Suppressor macrophage treated with lipopolysaccharide for 4 hours (primary cell): ENCODE measurements around the gene OPN4.

Experiments used
- DNase-seq: peaks from one replicate; pipeline ENCODE4 v3.0.0-alpha.2; 2020

OPN4 gene

GRCh38 chr10:86647773-86648703 lies 6.3 kb upstream of the OPN4 start:
- DNase-seq: no peak

- no peak for DNase-seq
Measured at GRCh38 chr10:86648704-86649427, 5.5 kb upstream of the OPN4 start.

GRCh38 chr10:86649471-86650150 lies 4.7 kb upstream of the OPN4 start:
- DNase-seq: no peak

DNA sequence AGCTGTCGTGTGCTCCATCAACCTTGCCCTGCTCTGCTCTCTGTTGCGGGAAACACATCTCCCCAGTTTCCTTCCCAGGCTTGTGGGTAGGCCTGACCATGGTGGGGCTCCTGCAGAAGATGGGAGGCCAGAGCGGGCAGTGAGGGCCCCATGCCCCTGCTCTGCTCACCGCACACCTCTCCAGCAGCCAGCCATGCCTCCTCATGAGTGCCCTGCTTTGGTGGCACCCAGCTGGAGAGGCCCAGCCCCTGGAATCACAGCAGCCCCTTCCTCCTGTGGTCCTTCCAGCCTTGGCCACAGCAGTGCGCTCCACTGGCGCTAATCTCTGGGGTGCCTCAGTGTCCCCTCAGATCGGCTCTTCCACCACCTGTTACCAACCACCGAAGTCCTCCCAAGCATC lies 4.2 kb upstream of the OPN4 start:
- DNase-seq: no peak

GRCh38 chr10:86651021-86651471 lies 3.3 kb upstream of the OPN4 start:
- no peak for DNase-seq

- no peak for DNase-seq
Measured at GRCh38 chr10:86651631-86652331, 2.6 kb upstream of the OPN4 start.

DNA sequence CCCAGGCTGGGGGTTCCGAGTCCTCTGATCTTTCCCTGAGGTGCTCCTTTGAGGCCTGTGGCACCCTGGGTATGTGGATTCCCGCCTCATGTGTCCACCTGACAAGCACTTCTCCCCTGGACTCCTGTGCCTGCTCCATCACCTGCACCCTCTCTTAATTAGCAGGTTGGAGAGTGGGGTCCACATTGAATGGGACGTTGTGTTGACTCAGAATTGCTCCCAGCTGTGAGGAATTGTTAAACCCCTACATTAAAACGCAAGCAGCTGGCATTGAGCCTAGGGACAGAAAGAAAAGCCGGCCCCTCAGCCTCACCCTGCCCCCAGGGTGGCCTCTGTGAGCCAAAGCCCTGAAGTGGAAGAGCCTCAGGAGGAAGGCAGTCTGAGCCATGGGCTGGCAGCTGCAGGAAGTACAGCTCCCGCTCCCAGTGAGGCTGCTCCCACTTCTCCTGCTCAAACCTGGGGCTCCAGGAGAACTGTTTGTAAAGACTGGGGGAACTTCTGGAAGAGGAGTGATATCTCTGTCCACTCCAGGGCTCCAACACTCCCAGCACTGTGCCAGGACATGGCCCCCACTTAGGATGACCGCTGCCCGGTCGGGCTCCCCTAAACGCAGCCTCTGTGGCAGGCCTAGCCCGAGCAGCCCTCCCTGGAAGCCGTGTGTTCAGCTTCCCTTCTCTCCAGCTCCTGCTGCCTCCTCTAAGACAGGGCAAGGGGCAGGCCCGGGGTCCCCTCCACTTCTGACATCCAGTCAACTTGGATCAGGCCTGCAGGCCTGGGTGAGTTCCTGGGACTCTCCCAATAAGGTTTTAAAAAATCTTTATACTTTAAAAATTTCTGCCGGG lies 1.8 kb upstream of the OPN4 start:
- no peak for DNase-seq

DNA sequence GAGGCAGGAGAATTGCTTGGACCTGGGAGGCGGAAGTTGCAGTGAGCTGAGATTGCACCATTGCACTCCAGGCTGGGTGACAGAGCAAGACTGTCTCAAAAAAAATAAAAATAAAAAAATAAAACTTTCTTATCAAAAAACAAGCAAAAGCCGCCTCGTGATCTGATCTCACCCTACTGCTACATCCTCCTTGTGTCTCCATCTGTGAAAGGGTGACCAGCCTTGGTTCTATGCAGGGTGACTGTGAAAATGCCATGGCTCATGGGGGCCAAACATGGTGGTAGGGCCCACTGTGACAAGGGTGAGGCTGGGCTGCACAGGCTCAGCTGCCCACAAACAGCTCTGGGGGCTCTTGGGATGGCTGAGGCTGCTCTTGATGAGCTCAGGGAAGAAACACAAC lies 968 bp upstream of the OPN4 start:
- DNase-seq: no peak

- DNase-seq: no peak
Measured at GRCh38 chr10:86653987-86654386, 360 bp upstream of the OPN4 start.

DNA sequence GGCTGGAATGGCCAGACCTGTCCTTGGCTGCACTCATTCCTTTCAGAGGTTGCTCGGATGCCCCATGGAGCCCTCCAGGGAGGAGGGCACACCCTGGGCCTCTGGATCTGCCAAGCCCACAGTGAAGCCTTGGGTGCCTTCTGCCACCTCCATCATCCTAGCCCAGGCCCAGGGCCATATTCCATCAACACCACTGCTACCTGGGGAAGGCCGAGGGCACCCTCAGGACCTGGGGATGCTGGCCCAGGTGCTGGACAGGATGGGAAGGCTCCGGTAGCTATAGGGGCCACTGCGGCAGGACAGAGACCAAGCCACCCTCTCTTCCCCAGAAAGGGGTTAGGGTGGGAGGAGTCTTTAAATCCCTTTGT lies 810 bp downstream of the OPN4 start:
- no peak for DNase-seq

DNA sequence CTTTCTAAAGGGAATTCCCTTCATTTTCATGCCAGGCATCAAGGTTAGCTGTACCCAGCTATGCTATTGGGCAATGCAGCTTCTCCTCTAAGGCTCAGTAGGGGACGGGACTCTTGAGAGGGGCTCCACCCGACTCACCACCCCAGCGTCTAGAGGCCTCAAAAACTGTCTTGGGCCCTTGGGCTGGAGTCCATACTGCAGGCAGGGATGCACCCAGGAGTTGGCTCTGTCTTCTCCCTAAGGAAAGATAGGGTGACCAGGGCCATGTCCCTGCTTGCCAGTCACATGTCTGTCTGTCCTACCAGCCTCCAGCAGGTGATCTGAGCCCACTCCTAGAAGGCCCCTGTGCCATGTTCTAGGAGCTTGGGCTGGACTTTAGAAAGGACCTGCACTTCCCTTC lies 1.2 kb downstream of the OPN4 start:
- no peak for DNase-seq

- no peak for DNase-seq
Measured at GRCh38 chr10:86657011-86657395, 2.7 kb downstream of the OPN4 start.

- no peak for DNase-seq
Measured at GRCh38 chr10:86657396-86658011, 3.2 kb downstream of the OPN4 start.

- DNase-seq: no peak
Measured at GRCh38 chr10:86658261-86658741, 4.0 kb downstream of the OPN4 start.

DNA sequence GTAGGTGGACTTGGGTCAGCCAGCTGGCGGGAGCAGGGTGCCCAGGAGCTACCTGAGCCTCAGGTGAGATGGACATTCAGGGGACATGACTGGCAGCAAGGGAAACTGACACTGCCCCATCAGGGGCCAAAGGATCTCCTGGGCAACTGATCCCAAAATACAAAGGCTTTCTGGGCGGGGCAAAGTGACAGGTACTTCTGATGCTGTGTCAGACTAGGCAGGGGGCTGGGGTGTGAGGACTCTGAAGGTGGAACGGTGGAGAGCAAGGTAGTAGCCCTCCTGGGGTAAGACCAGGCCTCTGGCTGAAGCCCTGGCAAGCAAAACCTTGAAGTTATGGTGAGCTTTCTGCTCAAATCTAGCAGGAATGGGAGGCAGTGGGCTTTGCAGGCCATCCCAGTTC lies 4.4 kb downstream of the OPN4 start:
- DNase-seq: no peak

GRCh38 chr10:86659161-86659691 lies 4.9 kb downstream of the OPN4 start:
- no peak for DNase-seq

GRCh38 chr10:86659721-86660453 lies 5.5 kb downstream of the OPN4 start:
- DNase-seq: no peak

DNA sequence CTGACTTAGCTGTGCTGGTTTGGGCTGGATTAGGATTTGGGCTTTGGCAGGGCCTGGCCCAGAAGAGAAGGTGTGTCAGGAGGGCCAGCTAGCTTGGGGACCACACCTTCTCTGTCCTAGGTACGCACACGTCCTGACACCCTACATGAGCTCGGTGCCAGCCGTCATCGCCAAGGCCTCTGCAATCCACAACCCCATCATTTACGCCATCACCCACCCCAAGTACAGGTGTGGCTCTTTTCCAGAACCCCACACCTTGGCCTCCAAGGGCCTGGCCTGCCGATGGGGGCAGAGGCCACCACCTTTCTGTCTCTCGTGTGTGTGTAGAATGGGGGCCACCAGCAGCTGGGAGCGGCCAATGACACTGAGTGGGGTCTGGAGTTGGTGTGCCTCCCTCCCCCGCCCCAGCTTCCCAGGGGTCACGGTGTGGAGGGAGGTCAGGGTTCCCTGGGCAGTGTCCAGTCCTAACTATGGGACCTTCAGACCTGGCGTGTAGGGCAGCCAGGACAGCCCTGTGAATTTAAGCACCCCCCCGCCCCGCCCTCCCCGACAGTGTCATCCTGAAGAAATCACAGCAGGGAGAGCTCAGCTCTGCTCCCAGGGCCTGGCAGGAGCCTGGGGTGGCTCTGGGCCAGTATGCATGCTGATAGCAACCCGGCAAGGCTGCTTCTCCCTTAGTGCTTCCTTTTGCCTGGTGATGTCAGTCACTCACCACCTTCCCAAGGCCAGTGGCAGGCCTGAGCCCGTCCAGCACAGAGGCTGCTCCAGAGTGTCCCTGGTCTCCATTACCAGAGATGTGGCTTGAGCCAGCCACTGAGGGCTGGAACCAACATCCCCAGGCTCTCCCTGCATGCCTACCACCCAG lies 7.0 kb downstream of the OPN4 start:
- no peak for DNase-seq
